HEK293 (cell line): Measurements from ENCODE around the gene GAK.

Experiments used
- CTCF ChIA-PET: fragments of 350-600 bp; formaldehyde crosslinking; extraction: SDS; loops from one replicate; lab custom pipeline; 2021; ENCODE audit warnings: antibody characterized with exemption; lab: Yijun Ruan, JAX
- POLR2A ChIA-PET: fragments of 300-600 bp; formaldehyde crosslinking; extraction: SDS; loops from one replicate; lab custom pipeline; 2020; ENCODE audit warnings: antibody characterized with exemption, inconsistent platforms; lab: Yijun Ruan, JAX
- H3K27ac ChIP-seq: fragments of 200-500 bp; sonication (Bioruptor generic); 2 replicates; pipeline ENCODE4 v1.5.1; 2014; ENCODE audit warnings: low read depth, low read length, control low read depth, inconsistent platforms; ENCODE audit errors: extremely low read depth
- H3K36me3 ChIP-seq, 2 experiments: fragments of 200-500 bp in 1 of 2; sonication (Bioruptor generic) in 1 of 2; 1 replicate in 1 of 2; 2 replicates in 1 of 2; pipeline ENCODE4 v1.5.1; 2014 to 2017; ENCODE audit warnings: inconsistent platforms in 2 of 2, low read length in 2 of 2; ENCODE audit not compliant: control insufficient read depth in 2 of 2, insufficient read depth in 1 of 2
- H3K4me1 ChIP-seq: fragments of 200-500 bp; sonication (Bioruptor generic); 2 replicates; pipeline ENCODE4 v1.5.1; 2014; ENCODE audit warnings: mild to moderate bottlenecking, low read length, inconsistent platforms; ENCODE audit not compliant: control insufficient read depth, insufficient read depth
- H3K4me3 ChIP-seq: 2 replicates; pipeline ENCODE4 v1.5.1; 2011; ENCODE audit warnings: low read depth, mild to moderate bottlenecking, control low read depth, low read length, moderate library complexity
- H3K9me3 ChIP-seq: fragments of 200-500 bp; sonication (Bioruptor generic); 2 replicates; pipeline ENCODE4 v1.5.1; 2014; ENCODE audit warnings: low read depth, low read length, inconsistent platforms; ENCODE audit not compliant: control insufficient read depth, insufficient read depth
- CTCF ChIP-seq: fragments of 450-650 bp; formaldehyde crosslinking; IDR thresholded peaks from 2 replicates; pipeline ENCODE4 v1.5.1; 2016; ENCODE audit warnings: missing biosample characterization, missing genetic modification characterization
- SCRT2 ChIP-seq: fragments of 450-650 bp; formaldehyde crosslinking; IDR thresholded peaks from 2 replicates; pipeline ENCODE4 v1.5.1; 2016; ENCODE audit warnings: missing biosample characterization, missing genetic modification characterization
- SETDB1 ChIP-seq: IDR thresholded peaks from one replicate; pipeline ENCODE4 v1.6.1; 2017; ENCODE audit warnings: mild to moderate bottlenecking, low read length, moderate library complexity, mixed read lengths; ENCODE audit not compliant: insufficient read length
- SP3 ChIP-seq: fragments of 450-650 bp; formaldehyde crosslinking; IDR thresholded peaks from 2 replicates; pipeline ENCODE4 v1.5.1; 2016; ENCODE audit warnings: missing biosample characterization, missing genetic modification characterization
- TRIM28 ChIP-seq: IDR thresholded peaks from 2 replicates; pipeline ENCODE4 v1.6.1; 2011; ENCODE audit warnings: low read length, control low read depth, borderline replicate concordance
- ZNF140 ChIP-seq: fragments of 450-650 bp; formaldehyde crosslinking; IDR thresholded peaks from 2 replicates; pipeline ENCODE4 v1.5.1; 2016; ENCODE audit warnings: missing biosample characterization, missing genetic modification characterization
- ZNF169 ChIP-seq: fragments of 450-650 bp; formaldehyde crosslinking; IDR thresholded peaks from 2 replicates; pipeline ENCODE4 v1.5.1; 2016; ENCODE audit warnings: missing biosample characterization, missing genetic modification characterization
- ZNF175 ChIP-seq: fragments of 450-650 bp; formaldehyde crosslinking; IDR thresholded peaks from 2 replicates; pipeline ENCODE4 v1.5.1; 2016; ENCODE audit warnings: missing biosample characterization, missing genetic modification characterization
- ZNF211 ChIP-seq: fragments of 450-650 bp; formaldehyde crosslinking; IDR thresholded peaks from 2 replicates; pipeline ENCODE4 v1.5.1; 2016; ENCODE audit warnings: low read depth, missing biosample characterization, missing genetic modification characterization
- ZNF292 ChIP-seq: fragments of 450-650 bp; formaldehyde crosslinking; IDR thresholded peaks from 2 replicates; pipeline ENCODE4 v1.5.1; 2016; ENCODE audit warnings: low read depth, missing biosample characterization, missing genetic modification characterization, borderline replicate concordance
- ZNF354C ChIP-seq: fragments of 450-650 bp; formaldehyde crosslinking; IDR thresholded peaks from 2 replicates; pipeline ENCODE4 v1.5.1; 2016; ENCODE audit warnings: missing biosample characterization, missing genetic modification characterization, low read depth, borderline replicate concordance
- ZNF549 ChIP-seq: fragments of 450-650 bp; IDR thresholded peaks from 2 replicates; pipeline ENCODE4 v1.5.1; 2018; ENCODE audit warnings: missing biosample characterization, missing genetic modification characterization, mild to moderate bottlenecking, inconsistent platforms, moderate library complexity
- ZNF585B ChIP-seq: fragments of 450-650 bp; formaldehyde crosslinking; IDR thresholded peaks from 2 replicates; pipeline ENCODE4 v1.5.1; 2016; ENCODE audit warnings: missing biosample characterization, missing genetic modification characterization
- ZNF626 ChIP-seq: fragments of 450-650 bp; sonication (Bioruptor Pico); formaldehyde crosslinking; IDR thresholded peaks from 2 replicates; pipeline ENCODE4 v1.5.1; 2018; ENCODE audit warnings: missing biosample characterization, missing genetic modification characterization, inconsistent platforms
- ZNF629 ChIP-seq: fragments of 450-650 bp; formaldehyde crosslinking; IDR thresholded peaks from 2 replicates; pipeline ENCODE4 v1.5.1; 2017; ENCODE audit warnings: missing biosample characterization, missing genetic modification characterization
- ZNF658 ChIP-seq: fragments of 450-650 bp; formaldehyde crosslinking; IDR thresholded peaks from 2 replicates; pipeline ENCODE4; 2016; ENCODE audit warnings: missing biosample characterization, missing genetic modification characterization
- ZNF677 ChIP-seq: fragments of 450-650 bp; IDR thresholded peaks from 2 replicates; pipeline ENCODE4 v1.5.0; 2018; ENCODE audit warnings: missing biosample characterization, mild to moderate bottlenecking, missing genetic modification characterization, moderate library complexity
- TF ChIP-seq, protein P1 (sequence below): fragments of 450-650 bp; formaldehyde crosslinking; IDR thresholded peaks from 2 replicates; pipeline ENCODE4 v1.5.1; 2016; ENCODE audit warnings: missing biosample characterization, missing genetic modification characterization
- TF ChIP-seq, protein P2 (sequence below): fragments of 450-650 bp; IDR thresholded peaks from 2 replicates; pipeline ENCODE4 v1.5.1; 2018; ENCODE audit warnings: missing biosample characterization, mild to moderate bottlenecking, missing genetic modification characterization

The GAK gene

DNA sequence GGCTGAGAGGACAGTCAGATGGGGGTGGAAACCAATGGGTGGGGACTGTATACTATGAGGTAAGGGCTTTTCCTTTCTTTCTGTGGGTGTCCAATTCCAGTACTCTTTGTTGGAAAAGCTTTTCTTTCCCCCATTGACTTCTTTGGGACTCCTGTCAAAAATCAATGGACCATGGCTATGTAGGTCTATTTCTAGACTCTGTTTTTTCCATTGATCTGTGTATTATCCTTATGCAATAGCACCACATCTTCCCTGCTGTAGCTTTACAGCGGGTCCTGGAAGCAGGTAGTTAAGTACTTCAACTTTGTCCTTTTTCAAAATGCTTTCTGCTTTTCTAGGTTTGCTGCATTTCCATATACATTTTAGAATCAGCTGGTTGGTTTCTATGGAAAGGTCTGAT lies 94.3 kb downstream of the GAK start:
- no peak for TF ChIP-seq ZNF585B (tag by site-specific recombination)
- TF ChIP-seq, protein P1, sequence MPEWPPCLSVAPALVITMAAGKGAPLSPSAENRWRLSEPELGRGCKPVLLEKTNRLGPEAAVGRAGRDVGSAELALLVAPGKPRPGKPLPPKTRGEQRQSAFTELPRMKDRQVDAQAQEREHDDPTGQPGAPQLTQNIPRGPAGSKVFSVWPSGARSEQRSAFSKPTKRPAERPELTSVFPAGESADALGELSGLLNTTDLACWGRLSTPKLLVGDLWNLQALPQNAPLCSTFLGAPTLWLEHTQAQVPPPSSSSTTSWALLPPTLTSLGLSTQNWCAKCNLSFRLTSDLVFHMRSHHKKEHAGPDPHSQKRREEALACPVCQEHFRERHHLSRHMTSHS (tag by site-specific recombination): no peak
- TF ChIP-seq SETDB1: peak; percentile 57
- TF ChIP-seq, all 188 proteins: peak for 1
- Histone ChIP-seq H3K27ac (no peak overlapping the region), H3K9me3 (no peaks in the 10 kb centered on the region), H3K4me3 (no peak overlapping the region), H3K36me3 (no peaks in the 10 kb centered on the region), H3K4me1 (no peaks in the 10 kb centered on the region)
- POLR2A ChIA-PET: no interaction called here
- CTCF ChIA-PET: no interaction called here

DNA sequence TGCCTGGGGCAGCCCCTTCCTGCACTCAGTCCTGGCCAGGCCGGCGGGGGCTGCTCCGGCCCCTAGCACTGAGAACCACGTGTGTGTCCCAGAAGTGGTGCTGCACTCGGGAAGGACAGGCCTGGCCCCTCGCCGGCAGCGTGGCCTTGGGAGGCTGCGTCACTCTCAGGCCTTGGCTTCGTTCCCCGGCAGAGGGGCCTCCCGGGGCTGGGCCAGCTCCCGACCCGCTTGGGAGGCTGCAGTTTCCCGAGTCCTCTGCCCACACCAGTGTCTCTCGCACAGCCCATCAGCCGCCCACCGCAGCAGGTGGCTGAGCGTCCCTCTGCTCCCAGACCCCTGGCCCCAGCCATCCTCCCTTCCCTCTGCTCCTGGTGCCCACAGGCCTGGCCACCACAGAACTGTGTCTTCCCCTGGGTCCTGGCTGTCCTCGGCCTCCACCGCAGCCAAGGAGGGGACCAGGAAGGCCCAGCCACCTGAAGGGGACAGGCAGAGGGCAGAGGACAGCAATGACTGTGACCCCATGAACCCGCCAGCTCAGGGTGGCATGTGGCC lies 95.3 kb downstream of the GAK start:
- no peaks in the 10 kb centered on the region for H3K36me3 ChIP-seq
- POLR2A ChIA-PET: no interaction called here
- H3K27ac ChIP-seq: no peak overlapping the region
- CTCF ChIA-PET: no interaction called here
- no peaks in the 10 kb centered on the region for H3K9me3 ChIP-seq
- no peaks in the 10 kb centered on the region for H3K4me1 ChIP-seq
- H3K4me3 ChIP-seq: no peak overlapping the region
- TF ChIP-seq ZNF658 (tag by site-specific recombination) (no peak), ZNF354C (no peak), ZNF677 (tag by site-specific recombination) (no peak), ZNF629 (no peak), ZNF175 (tag by site-specific recombination) (no peak), ZNF549 (tag by site-specific recombination) (no peak), SP3 (tag by site-specific recombination) (no peak), ZNF169 (tag by site-specific recombination) (no peak), ZNF292 (no peak)
- TF ChIP-seq, protein P2, sequence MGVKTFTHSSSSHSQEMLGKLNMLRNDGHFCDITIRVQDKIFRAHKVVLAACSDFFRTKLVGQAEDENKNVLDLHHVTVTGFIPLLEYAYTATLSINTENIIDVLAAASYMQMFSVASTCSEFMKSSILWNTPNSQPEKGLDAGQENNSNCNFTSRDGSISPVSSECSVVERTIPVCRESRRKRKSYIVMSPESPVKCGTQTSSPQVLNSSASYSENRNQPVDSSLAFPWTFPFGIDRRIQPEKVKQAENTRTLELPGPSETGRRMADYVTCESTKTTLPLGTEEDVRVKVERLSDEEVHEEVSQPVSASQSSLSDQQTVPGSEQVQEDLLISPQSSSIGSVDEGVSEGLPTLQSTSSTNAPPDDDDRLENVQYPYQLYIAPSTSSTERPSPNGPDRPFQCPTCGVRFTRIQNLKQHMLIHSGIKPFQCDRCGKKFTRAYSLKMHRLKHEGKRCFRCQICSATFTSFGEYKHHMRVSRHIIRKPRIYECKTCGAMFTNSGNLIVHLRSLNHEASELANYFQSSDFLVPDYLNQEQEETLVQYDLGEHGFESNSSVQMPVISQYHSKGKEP (tag by site-specific recombination): no peak

DNA sequence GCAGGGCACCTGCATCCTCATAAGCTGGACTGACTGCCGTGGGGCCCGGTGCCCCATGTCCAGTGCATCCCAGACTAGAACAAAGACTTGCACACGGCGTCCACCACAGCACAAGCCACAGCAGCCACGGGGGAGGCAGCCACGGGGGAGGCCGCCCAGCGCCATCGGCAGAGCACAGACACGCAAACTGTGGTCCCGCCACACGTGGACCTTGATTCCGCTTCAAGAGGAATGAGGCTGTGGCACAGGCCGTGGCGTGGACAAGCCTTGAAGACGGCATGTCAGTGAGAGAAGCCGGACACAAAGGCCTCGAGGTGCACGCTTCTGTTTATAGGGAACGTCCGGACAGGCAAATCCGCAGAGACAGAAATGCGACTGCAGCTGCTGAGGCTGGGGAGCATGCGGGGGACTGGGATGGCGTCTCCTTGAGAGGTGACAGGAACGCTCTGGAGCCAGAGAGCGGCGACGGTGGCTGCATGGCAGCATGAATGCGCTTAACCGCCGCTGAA lies 96.1 kb downstream of the GAK start:
- Histone ChIP-seq H3K4me3 (no peak overlapping the region), H3K36me3 (no peaks in the 10 kb centered on the region), H3K27ac (no peak overlapping the region), H3K4me1 (no peaks in the 10 kb centered on the region), H3K9me3 (no peaks in the 10 kb centered on the region)
- ChIA-PET POLR2A (no interaction called here), CTCF (no interaction called here)
- TF ChIP-seq ZNF211 (no peak), SCRT2 (tag by site-specific recombination) (no peak), TRIM28 (no peak), CTCF (tag by site-specific recombination) (no peak), ZNF626 (no peak), ZNF140 (tag by site-specific recombination) (no peak), ZNF658 (tag by site-specific recombination) (no peak)
